Upper lobe of left lung (tissue), 6 donors: ENCODE data around the gene AFG3L2. TPM values are rescaled to one million over a fixed set of nuclear protein-coding genes. Genes with fewer than 3 reads are reported as not detected.

Source experiments
- ATAC-seq, 2 donors: fragments of 200-7000 bp; cut with Tn5 transposase; one replicate each; pipeline ENCODE4 v1.9.1; 2022; ENCODE audit warnings: mild to moderate bottlenecking in 2 of 2, moderate library complexity in 2 of 2; ENCODE audit not compliant: low FRiP score in 2 of 2
- DNase-seq, 2 donors: peaks; one replicate each; pipeline ENCODE4 v3.0.0-alpha.2; 2019 to 2020
- H3K27ac ChIP-seq, 4 donors: fragments of 200-600 bp; sonication (generic); one replicate each; pipeline ENCODE4 v1.5.1; 2016 to 2019
- H3K27me3 ChIP-seq, 4 donors: fragments of 200-600 bp; sonication (generic); one replicate each; pipeline ENCODE4 v1.5.1; 2017 to 2019
- H3K36me3 ChIP-seq, 4 donors: fragments of 200-600 bp; sonication (generic); one replicate each; pipeline ENCODE4 v1.5.1; 2016 to 2019
- H3K4me1 ChIP-seq, 4 donors: fragments of 200-600 bp; sonication (generic); one replicate each; pipeline ENCODE4 v1.5.1; 2018 to 2019
- H3K4me3 ChIP-seq, 4 donors: fragments of 200-600 bp; sonication (generic); one replicate each; pipeline ENCODE4 v1.5.1; 2017 to 2019; ENCODE audit warnings: mild to moderate bottlenecking in 2 of 4, moderate library complexity in 1 of 4
- H3K9me3 ChIP-seq, 4 donors: fragments of 200-600 bp; sonication (generic); one replicate each; pipeline ENCODE4 v1.5.1; 2018 to 2019
- CTCF ChIP-seq, 6 experiments: fragments of 450-650 bp in 4 of 6; fragments of 200-600 bp in 2 of 6; sonication (generic) in 2 of 6; IDR thresholded peaks; one replicate each; pipeline ENCODE4 v1.5.1; 2016 to 2019; ENCODE audit warnings: antibody characterized with exemption in 6 of 6
- EP300 ChIP-seq, 4 donors: sonication (generic); formaldehyde crosslinking; IDR thresholded peaks; one replicate each; pipeline ENCODE4 v1.5.1; 2017; ENCODE audit warnings: antibody characterized with exemption in 4 of 4, control low read depth in 2 of 4
- POLR2A ChIP-seq, 4 donors: fragments of 450-650 bp; IDR thresholded peaks; one replicate each; pipeline ENCODE4 v1.5.1; 2016 to 2017; ENCODE audit warnings: antibody characterized with exemption in 4 of 4, mild to moderate bottlenecking in 2 of 4
- POLR2AphosphoS5 ChIP-seq, 2 donors: sonication (generic); formaldehyde crosslinking; IDR thresholded peaks; one replicate each; pipeline ENCODE4 v1.5.1; 2017; ENCODE audit warnings: antibody characterized with exemption in 2 of 2
- WGBS, 2 donors: methylation state at CpG; one replicate each; pipeline ENCODE4 v1.1.5; 2017 to 2018; 5-methylcytosine and 5-hydroxymethylcytosine counted together
- total RNA-seq, 6 donors: library from RNA; depleted of rRNA in 4 of 6; stranded (reverse); fragments of >200 nt in 4 of 6; gene quantifications; one replicate each; pipeline versions ENCODE4 v1.1.0 to v1.2.1, GENCODE V29; 2016 to 2021
- donor health status: DM: no; HTN: no; CAD: no; lungs with moderate emphysema.
- donor health status: DM: no; HTN: yes; CAD: no; lungs with severe emphysema.

Gene AFG3L2
- total RNA-seq, 6 donors from 2014 or later: 31.3 to 55.6 (median 38.3) TPM

DNA sequence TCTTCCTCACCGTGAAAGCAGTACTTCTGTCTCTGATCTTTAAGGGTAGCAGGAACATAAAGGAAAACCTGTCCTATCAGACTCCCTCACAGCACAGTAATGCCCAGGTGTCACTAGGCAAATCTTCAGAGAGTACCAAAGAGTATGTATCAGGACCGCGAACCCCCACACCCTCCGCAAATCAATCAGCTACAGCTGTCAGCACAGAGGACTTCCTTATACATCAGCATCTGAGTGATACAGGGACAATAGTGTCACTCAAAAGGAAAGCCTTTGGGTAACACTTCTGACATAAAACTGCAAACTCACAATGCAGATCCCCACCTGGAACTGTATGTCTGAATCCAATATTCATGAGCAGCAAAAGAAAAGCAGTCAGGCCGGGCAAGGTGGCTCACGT lies 2.6 kb downstream of the AFG3L2 start:
- 92 to 97% methylated on average over 6 of the region's 6 CpGs for WGBS, 2 donors
- Histone ChIP-seq H3K9me3 (no peaks in the 10 kb centered on the region), H3K4me3 (no peak overlapping the region), H3K27me3 (no peaks in the 10 kb centered on the region), H3K36me3 (peaks cover 0 to 3% (median 1%) of the 10 kb centered on the region in 4 donors), H3K27ac (no peak overlapping the region), H3K4me1 (peaks cover 33 to 54% (median 36%) of the 10 kb centered on the region in 4 donors)
- no peak for ATAC-seq
- no peak for DNase-seq
- TF ChIP-seq EP300 (IDR thresholded peaks at IDR 0.05): no peak
- TF ChIP-seq POLR2A (IDR thresholded peaks at IDR 0.05): no peak
- TF ChIP-seq POLR2AphosphoS5 (IDR thresholded peaks at IDR 0.05): no peak
- TF ChIP-seq CTCF (IDR thresholded peaks at IDR 0.05): no peak

GRCh38 chr18:12373771-12374116 lies 3.3 kb downstream of the AFG3L2 start:
- WGBS, 2 donors: 61 to 75% methylated on average over 2 of the region's 2 CpGs
- DNase-seq: no peak

DNA sequence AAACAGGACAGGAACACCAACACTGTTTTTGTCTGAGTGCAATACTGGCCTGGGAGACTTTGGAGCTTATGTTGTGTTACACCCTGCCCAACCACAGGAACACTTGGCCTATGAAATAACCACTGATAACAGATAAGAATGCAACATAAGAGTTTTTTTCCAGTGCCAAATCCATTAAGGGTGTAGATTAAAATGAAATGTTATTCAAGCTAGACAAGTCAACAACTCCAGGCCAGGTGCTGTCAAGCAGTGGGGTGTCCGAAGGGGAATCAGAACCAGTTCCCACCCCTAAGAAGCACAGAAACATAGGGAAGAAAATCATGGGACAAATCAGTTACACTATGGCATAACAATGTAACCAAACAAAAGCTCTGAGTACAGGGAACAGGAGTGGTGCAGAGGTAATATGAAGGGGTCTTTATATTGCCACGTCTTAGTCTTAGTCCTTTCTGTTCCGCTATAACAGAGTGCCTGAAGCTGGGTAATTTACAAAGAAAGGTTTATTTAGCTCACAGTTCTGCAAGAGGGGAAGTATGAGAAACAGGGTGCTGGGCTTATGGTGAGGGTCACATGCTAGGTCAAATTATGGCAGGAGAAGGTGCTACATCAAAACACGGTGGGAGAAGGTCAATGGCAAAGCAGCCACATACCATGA lies 3.8 kb downstream of the AFG3L2 start:
- Histone ChIP-seq H3K4me1 (peaks cover 33 to 54% (median 36%) of the 10 kb centered on the region in 4 donors), H3K36me3 (peaks cover 0 to 14% (median 4%) of the 10 kb centered on the region in 4 donors), H3K9me3 (no peaks in the 10 kb centered on the region), H3K27me3 (no peaks in the 10 kb centered on the region), H3K27ac (peak overlapping the region in 2 of 4 donors; percentile 10 to 15), H3K4me3 (no peak overlapping the region)
- no peak for DNase-seq
- no peak for TF ChIP-seq POLR2AphosphoS5 (IDR thresholded peaks at IDR 0.05)
- no peak for TF ChIP-seq CTCF (IDR thresholded peaks at IDR 0.05)
- TF ChIP-seq POLR2A (IDR thresholded peaks at IDR 0.05): no peak
- no peak for TF ChIP-seq EP300 (IDR thresholded peaks at IDR 0.05)
- ATAC-seq: no peak
- 71 to 82% methylated on average over 4 of the region's 4 CpGs for WGBS, 2 donors

More at GRCh38 chr18:12373771-12374116, 3.3 kb downstream of the AFG3L2 start:
- no peak for TF ChIP-seq POLR2AphosphoS5 (IDR thresholded peaks at IDR 0.05)
- no peak for TF ChIP-seq CTCF (IDR thresholded peaks at IDR 0.05)
- TF ChIP-seq POLR2A (IDR thresholded peaks at IDR 0.05): no peak
- TF ChIP-seq EP300 (IDR thresholded peaks at IDR 0.05): no peak
- Histone ChIP-seq H3K27me3 (no peaks in the 10 kb centered on the region), H3K36me3 (peaks cover 0 to 9% (median 3%) of the 10 kb centered on the region in 4 donors), H3K4me3 (no peak overlapping the region), H3K27ac (no peak overlapping the region), H3K9me3 (no peaks in the 10 kb centered on the region), H3K4me1 (peaks cover 33 to 54% (median 36%) of the 10 kb centered on the region in 4 donors)
- ATAC-seq: no peak

- no peaks in the 10 kb centered on the region for H3K27me3 ChIP-seq
- WGBS, 2 donors: 62 to 70% methylated on average over 3 of the region's 3 CpGs
- no peak for DNase-seq
Observed at GRCh38 chr18:12372406-12372805, 4.6 kb downstream of the AFG3L2 start.

More at GRCh38 chr18:12372406-12372805, 4.6 kb downstream of the AFG3L2 start:
- H3K36me3 ChIP-seq: peaks cover 0 to 22% (median 5%) of the 10 kb centered on the region in 4 donors
- no peak for ATAC-seq
- H3K9me3 ChIP-seq: no peaks in the 10 kb centered on the region
- no peak for TF ChIP-seq EP300 (IDR thresholded peaks at IDR 0.05)
- no peak for TF ChIP-seq CTCF (IDR thresholded peaks at IDR 0.05)
- TF ChIP-seq POLR2A (IDR thresholded peaks at IDR 0.05): no peak
- no peak for TF ChIP-seq POLR2AphosphoS5 (IDR thresholded peaks at IDR 0.05)
- no peak overlapping the region for H3K4me3 ChIP-seq
- peak overlapping the region in 1 of 4 donors; percentile 7 for H3K27ac ChIP-seq
- peaks cover 30 to 47% (median 34%) of the 10 kb centered on the region in 4 donors for H3K4me1 ChIP-seq
